Measurements from ENCODE around the gene NAP1L1.

NAP1L1 gene

DNA sequence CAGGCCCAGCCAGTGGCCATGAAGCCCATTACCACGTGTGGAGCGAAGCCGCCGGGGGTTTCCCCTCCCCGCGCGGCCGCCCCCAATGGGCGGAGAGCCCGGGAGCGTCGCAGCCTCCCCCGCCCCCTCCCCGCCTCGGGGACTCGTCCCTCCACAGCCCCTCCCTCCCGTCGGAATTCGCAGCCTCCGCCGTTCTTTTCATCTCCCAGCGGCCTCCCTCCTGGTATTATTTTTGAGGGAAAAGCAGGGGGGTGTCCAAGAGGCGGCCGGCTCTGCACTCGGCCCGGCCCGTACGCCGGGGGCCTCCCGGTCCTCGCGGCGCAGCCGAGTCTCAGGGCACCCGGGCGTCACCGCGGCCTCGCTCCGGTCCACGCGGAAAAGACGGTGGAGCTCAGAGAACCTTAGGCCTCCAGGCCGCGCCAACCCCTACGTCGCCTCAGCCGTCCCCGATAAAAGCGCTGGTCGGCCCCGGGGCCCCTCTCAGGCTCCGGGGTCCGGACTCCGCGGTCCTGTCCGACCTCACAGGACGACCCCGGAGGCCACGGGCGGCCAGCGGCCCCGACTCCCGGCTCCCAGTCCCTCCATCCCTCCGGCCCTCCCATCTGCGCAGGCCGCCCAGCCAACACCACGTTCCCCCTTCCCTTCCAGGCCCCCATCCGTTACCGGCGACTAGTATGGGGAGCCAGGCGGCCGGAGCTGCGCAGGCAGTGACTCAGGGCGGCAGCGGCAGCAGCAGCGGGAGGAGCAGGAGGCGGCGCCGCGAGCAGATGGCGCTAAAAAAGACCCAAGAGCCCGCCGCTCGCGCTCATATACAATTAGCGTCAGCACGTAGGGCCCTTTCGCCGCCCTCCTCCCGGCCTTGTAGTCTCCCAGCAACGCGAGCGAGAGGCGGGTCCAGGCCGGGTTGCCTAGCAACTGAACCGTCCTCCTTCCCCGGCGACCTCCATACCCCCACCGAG, at the start of gene NAP1L1:
Gene NAP1L1, minus strand, starts transcription at position 782 of the 959 bp plus-strand sequence. CDS start 10,466 bp downstream, outside the sequence.
- peak; percentile 99 for DNase-seq

DNA sequence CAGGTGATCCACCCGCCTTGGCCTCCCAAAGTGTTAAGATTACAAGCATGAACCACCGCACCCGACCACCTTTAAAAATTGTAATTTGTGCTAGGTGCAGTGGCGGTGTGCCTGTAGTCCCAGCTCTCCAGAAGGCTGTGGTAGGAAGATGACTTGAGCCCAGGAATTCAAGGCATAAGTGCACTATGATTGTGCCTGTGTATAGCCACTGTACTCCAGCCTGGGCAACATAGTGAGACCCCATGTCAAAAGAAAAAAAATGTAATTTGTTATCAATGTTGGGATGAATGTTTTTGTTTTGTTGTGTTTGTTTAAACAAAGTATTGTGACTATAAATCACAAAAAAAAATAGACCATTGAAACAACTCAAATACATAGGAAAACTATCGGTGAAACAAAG, 43.1 kb upstream of the NAP1L1 start:
- DNase-seq = no peak

DNA sequence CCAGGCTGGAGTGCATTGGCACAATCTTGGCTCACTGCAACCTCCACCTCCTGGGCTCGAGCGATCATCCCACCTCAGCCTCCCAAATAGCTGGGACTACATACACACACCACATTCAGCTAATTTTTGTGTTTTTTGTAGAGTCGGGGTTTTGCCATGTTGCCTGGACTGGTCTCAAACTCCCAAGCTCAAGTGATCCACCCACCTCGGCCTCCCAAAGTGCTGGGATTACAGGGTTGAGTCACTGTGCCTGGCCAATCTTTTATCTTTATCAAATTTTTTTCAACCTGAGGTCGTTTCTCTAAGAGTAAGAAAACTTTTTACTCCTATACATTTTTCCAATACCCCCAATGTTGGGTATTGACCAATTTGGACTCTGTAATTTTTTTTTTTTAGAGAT, 40.0 kb upstream of the NAP1L1 start:
- peak; percentile 53 for DNase-seq

- no peak for DNase-seq
Measured at GRCh38 chr12:76123259-76124212, 39.1 kb upstream of the NAP1L1 start.

- no peak for DNase-seq
Measured at GRCh38 chr12:76119887-76120286, 35.4 kb upstream of the NAP1L1 start.

- no peak for DNase-seq
Measured at GRCh38 chr12:76117751-76118150, 33.3 kb upstream of the NAP1L1 start.

DNA sequence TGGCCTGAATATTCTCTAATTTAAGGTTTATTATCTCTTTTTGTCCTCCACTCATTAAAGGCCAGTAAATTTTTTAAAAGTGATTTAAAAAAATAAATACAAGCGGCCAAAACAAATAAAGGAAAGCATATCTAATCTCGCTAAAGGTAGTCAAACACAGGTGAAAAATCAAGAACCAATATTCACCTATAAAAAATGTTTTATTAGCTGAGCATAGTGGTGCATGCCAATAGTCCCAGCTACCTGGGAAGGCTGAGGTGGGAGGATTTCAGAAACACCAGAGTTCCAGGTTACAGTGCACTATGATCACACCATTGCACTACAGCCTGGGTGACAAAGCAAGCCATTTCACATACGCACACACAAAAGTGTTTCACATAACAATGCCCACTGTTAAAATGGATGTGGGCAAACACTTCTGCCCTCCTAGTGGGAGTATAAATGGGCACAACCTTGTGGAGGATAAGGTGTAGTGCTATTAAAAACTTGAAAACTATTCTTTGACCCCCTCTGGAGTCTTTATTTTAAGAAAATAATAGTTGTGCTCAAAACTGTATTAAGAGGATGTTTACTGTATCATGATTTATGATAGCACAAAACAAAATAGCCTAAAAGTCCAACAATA, 32.7 kb upstream of the NAP1L1 start:
- no peak for DNase-seq

GRCh38 chr12:76113800-76114757, 29.6 kb upstream of the NAP1L1 start:
- no peak for DNase-seq

DNA sequence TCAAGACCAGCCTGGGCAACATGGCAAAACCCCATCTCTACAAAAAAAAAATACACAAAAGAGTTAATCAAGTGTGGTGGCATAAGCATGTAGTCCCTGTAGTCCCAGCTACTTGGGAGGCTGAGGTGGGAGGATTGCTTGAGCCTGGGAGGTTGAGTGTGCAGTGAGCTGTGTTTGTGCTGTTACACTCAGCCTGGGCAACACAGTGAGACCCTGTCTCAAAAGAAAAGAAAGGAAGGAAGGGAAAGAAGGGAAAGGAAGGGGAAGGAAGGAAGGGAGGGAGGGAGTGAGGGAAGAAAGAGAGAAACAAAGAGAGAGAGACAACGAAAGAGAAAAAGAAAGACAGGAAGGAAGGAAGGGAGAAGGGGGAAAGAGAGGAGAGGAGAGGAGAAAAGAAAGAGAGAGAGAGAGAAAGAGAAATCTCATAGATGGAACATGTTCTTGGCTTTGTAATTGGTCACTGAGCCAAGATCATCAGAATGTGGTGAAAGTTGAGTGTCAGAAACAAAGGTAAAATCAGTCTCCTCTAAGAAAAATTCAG, 26.8 kb upstream of the NAP1L1 start:
- no peak for DNase-seq

GRCh38 chr12:76109879-76110278, 25.4 kb upstream of the NAP1L1 start:
- no peak for DNase-seq

DNA sequence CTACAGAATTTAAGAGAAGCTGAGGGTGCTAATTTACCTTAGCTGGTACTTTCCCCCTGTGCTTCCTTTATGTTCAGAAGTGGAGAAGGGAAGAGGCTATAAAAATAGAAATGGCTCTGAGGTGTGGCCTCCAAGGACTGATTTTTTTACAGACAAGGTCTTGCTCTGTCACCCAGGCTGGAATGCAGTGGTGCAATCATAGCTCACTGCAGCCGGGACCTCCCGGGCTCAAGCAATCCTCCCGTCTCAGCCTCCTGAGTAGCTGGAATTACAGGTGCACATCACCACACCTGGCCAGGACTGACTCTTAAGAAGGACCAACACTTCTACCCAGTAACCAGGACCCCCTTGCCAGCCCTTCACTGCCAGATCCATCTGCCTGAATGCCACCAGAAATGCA, 23.9 kb upstream of the NAP1L1 start:
- peak; percentile 66 for DNase-seq

DNA sequence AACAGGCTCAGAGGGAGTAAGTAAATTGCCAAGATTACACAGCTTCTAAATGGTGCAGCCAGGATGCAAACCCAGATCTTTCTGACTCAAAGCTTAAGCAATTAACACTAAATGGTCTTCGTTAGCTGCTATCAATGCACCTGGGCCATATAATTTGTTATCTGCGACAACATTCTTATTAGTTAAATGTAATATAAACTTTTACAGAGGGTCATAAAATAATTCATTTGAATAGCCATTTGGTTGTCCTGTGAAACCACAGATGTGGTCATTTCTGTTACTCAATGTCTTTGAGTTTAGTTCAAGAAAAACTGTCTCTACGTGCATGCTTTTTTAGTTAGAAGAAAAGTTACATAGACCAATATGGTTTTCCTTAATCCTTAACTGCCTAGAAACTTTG, 22.1 kb upstream of the NAP1L1 start:
- DNase-seq = no peak

- no peak for DNase-seq
Measured at GRCh38 chr12:76103958-76104357, 19.5 kb upstream of the NAP1L1 start.

DNA sequence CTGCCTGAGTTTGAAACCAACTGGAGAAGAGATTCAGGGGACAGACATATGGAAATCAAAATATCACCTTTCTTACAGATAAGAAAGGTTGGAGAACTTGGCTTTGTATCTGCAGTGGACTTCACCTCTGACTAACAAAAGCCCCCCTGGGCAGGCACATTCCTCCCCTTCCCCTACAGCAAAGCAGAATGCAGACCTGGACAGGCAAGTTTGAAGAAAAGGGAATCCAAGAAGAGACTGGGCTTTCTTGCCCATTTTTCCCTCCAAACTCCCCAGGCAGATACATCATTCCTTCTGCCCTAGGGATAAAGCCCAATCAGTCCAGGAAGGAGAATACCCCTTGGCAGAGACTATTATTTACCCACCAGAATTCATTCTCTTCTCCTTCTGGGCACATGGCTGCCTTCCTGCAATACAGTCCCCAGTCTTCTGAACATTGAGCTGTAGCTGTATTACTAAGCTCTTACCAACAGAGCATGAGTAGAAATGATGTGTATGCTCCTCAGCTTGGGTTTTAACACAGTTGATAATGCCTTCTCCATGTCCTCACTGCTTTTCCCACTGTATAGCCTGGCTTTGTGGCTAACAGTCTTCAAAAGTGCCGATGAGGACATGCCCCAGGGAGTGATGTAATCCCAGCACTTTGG, 17.4 kb upstream of the NAP1L1 start:
- peak; percentile 76 for DNase-seq

DNA sequence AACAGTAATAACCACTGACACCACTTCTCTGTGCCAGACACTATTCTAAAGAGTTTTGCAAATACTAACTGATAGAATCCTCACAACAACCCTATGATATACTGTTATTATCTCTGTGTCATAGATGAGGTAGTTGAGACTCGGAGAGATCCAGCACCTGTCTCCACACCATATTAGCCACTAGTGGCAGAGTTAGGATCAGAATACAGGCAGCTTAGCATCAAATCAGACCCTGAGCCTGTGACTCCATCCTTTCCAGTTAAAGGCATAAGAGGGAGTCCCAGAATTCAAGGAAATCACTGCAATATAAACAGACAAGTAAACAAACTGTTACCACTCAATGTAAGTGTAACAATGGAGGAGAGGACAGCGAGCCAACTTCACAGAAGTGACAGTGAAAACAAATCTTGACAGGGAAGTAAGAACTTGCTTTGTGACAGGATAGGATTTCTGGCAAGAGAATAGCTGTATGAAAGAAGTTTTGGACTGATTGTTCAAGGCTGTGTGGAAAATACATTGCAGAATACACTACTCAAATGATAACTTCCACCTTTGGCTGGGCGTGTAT, 11.7 kb upstream of the NAP1L1 start:
- no peak for DNase-seq

DNA sequence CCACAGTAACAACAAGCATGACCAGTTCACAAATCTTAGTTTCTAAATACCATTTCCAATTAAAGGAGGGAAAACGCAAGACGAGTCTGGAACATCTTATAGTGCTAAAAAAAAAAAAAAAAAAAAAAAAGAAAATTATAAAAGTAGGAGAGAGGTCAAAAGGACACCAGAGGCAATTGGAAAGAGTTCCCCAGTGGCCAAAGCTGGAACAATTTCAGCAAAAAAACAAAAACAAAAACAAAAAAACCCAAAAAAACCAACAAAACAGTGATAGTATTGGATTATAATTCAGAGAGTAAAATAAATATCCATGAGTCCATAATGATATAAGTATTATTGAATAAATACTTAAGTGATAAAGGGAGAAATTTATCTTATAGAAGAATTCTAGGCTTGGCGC, 10.3 kb upstream of the NAP1L1 start:
- no peak for DNase-seq

DNA sequence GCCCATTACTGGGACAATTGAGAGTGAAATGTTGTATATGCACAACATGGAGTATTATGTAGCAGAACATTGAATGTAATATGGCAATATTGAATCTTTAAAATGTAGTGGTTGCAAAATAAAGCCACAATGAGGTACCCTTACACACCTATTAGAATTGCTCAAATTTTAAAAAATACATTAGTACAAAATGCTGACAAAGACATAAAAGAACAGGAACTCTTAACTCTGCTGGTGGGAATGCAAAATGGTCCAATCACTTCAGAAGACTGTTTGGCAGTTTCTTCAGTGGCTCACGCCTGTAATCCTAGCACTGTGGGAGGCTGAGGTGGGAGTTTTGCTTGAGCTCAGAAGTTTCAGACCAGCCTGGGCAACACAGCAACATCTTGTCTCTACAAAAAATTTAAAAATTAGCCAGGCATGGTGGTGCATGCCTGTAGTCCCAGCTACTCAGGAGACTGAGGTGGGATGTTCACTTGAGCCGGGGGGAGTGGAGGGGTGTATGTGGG, 6.8 kb upstream of the NAP1L1 start:
- DNase-seq = no peak

DNA sequence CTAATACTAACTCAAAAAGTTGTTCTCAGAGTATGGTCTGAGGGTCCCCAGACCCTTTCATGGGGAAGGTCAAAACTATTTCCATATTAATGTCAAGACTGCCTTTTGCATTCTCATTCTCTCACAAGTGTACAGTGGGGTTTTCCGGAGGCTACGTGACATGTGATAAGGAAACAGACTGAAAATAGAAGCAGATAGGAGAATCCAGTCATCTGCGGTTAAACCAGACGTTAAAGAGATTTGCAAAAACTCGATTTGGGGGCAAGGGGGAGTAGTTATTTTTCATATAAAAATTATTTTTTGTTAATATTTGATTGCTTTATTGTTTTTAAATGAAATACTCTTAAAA, 1.0 kb upstream of the NAP1L1 start:
- no peak for DNase-seq

DNA sequence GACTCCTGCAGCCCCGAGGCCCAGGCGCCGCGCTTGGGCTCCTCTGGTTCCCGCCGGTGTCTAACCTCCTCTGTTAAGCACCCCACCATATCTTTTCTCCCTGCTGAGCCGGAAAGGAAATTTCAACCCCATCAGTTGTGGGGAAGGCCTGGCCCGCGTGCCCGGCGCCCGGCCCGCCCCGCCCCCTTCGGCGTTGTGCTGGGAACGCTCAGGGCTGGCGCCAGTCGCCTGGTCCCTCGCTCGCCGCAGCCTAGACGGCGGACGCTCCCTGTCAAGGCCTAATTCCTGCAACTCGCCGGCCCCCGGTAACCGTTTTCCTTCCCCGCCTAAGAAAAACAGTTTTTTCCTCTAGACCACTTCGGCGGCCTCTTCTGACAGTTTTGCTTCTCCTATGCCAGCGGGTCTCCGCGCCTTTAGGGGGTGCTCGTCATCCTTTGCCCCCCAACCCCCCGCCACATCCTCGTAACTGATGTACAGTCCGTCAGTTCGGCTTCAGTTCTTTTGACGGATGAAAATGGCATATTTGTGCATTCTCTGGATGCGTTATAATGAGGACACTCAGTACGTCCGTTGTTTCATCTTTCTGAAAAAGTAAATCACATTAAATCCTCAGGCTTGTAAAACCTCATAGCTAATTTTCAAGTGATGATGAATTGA, 506 bp upstream of the NAP1L1 start:
- DNase-seq = no peak

Data from islet precursor cell (in vitro differentiated cells).